SK-N-SH (cell line): ENCODE results near the gene SETSIP.

Experiments
- CTCF ChIP-seq: fragments of 200-600 bp; sonication (generic); IDR thresholded peaks from 2 replicates; pipeline ENCODE4 v1.6.1; 2017; ENCODE audit warnings: antibody characterized with exemption, mild to moderate bottlenecking, moderate library complexity
- EZH2phosphoT487 ChIP-seq: fragments of 200-600 bp; sonication (generic); IDR thresholded peaks from 2 replicates; pipeline ENCODE4 v1.6.1; 2017; ENCODE audit warnings: low read depth, mixed run types, mild to moderate bottlenecking, antibody characterized with exemption, moderate library complexity, borderline replicate concordance
- JUND ChIP-seq: IDR thresholded peaks from 2 replicates; pipeline ENCODE4 v1.4.0; 2012
- RFX5 ChIP-seq: IDR thresholded peaks from 2 replicates; pipeline ENCODE4 v1.6.1; 2012; ENCODE audit warnings: mild to moderate bottlenecking, improper control_type of control experiment, low read length
- SIN3A ChIP-seq: IDR thresholded peaks from 2 replicates; pipeline ENCODE4 v1.6.1; 2012; ENCODE audit warnings: low read depth, mild to moderate bottlenecking, low read length, moderate library complexity, borderline replicate concordance
- TAF1 ChIP-seq: IDR thresholded peaks from 2 replicates; pipeline ENCODE4 v1.6.1; 2012; ENCODE audit warnings: low read depth, mild to moderate bottlenecking, low read length, moderate library complexity, borderline replicate concordance

GRCh38 chr1:92108631-92109030 lies 33.4 kb upstream of the SETSIP start:
- TF ChIP-seq CTCF = no peak
- no peak for TF ChIP-seq RFX5
- no peak for TF ChIP-seq EZH2phosphoT487
- no peak for TF ChIP-seq SIN3A
- no peak for TF ChIP-seq JUND
- no peak for TF ChIP-seq TAF1
